HepG2 (cell line): ENCODE data around the gene AKTIP. TPM values are rescaled to one million over a fixed set of nuclear protein-coding genes. Genes with fewer than 3 reads are reported as not detected.

Experiments used
- ATAC-seq: fragments of 200-7000 bp; cut with Tn5 transposase; 3 replicates; pipeline ENCODE4 v1.9.1; 2020; ENCODE audit warnings: mild to moderate bottlenecking, moderate library complexity
- BruUV-seq: library from RNA; stranded (reverse); fragments of 400-500 nt; replicated peaks from 2 replicates; lab custom pipeline; 2021; lab: Mats Ljungman, UMichigan
- CTCF ChIA-PET: fragments of 300-600 bp; formaldehyde crosslinking; extraction: SDS; loops from one replicate; lab custom pipeline; 2021; ENCODE audit warnings: low total read pairs, inconsistent platforms, low intra/inter-chr PET ratio; lab: Yijun Ruan, JAX
- POLR2A ChIA-PET: fragments of 350-600 bp; sonication (Branson Sonifier 250); formaldehyde crosslinking; loops from one replicate; lab custom pipeline; 2020; ENCODE audit warnings: antibody characterized with exemption, inconsistent platforms; lab: Yijun Ruan, JAX
- DNase-seq: peaks from one replicate; pipeline ENCODE4 v3.0.0-alpha.2; 2015; ENCODE audit warnings: low spot score
- FAIRE-seq: peaks from 3 replicates; lab custom pipeline; 2011; peaks lifted over from hg19 to GRCh38; lab: Jason Lieb, UNC
- H2AFZ ChIP-seq: one replicate; pipeline ENCODE4 v1.6.1; 2011; ENCODE audit warnings: low read length, inconsistent platforms
- H3K27ac ChIP-seq: fragments of 300-600 bp; 3 replicates; pipeline ENCODE4 v1.8.0; 2011; ENCODE audit warnings: mixed run types, mild to moderate bottlenecking, mixed read lengths, low read length, inconsistent platforms; ENCODE audit not compliant: insufficient read depth; ENCODE audit errors: extremely low read length
- H3K27me3 ChIP-seq, 2 experiments: fragments of 200-600 bp in 1 of 2; 2 replicates in 1 of 2; 3 replicates in 1 of 2; pipeline versions ENCODE4 v1.6.0 to v1.8.0; 2011; ENCODE audit warnings: low read length in 2 of 2, mild to moderate bottlenecking in 2 of 2, moderate library complexity in 2 of 2, inconsistent platforms in 1 of 2; ENCODE audit not compliant: insufficient read depth in 2 of 2, control insufficient read depth in 1 of 2
- H3K36me3 ChIP-seq, 2 experiments: fragments of 200-600 bp in 1 of 2; replicated peaks in 1 of 2; 2 replicates in 1 of 2; 3 replicates in 1 of 2; pipeline versions ENCODE4 v1.5.1 to v1.8.0; 2011; ENCODE audit warnings: low read length in 2 of 2, inconsistent platforms in 1 of 2; ENCODE audit not compliant: insufficient read depth in 2 of 2, control insufficient read depth in 1 of 2
- H3K4me1 ChIP-seq: 2 replicates; pipeline ENCODE4 v1.5.1; 2012; ENCODE audit warnings: low read length, inconsistent platforms; ENCODE audit not compliant: insufficient read depth
- H3K4me2 ChIP-seq: 2 replicates; pipeline ENCODE4 v1.6.0; 2011; ENCODE audit warnings: low read depth, low read length, inconsistent platforms
- H3K4me3 ChIP-seq, 3 experiments: fragments of 200-600 bp in 1 of 3; sonication (generic), shearing (Covaris generic) in 1 of 3; replicated peaks in 1 of 3; 2 replicates each; pipeline ENCODE4 v1.5.1; 2011 to 2016; ENCODE audit warnings: low read length in 3 of 3, inconsistent platforms in 2 of 3, low read depth in 2 of 3, mild to moderate bottlenecking in 2 of 3, control low read depth in 1 of 3, mixed read lengths in 1 of 3; ENCODE audit not compliant: insufficient read depth in 1 of 3
- H3K79me2 ChIP-seq: one replicate; pipeline ENCODE4 v1.6.1; 2011; ENCODE audit warnings: low read length, inconsistent platforms; ENCODE audit not compliant: insufficient read depth
- H3K9ac ChIP-seq: 2 replicates; pipeline ENCODE4 v1.6.0; 2011; ENCODE audit warnings: mild to moderate bottlenecking, low read depth, low read length, inconsistent platforms; ENCODE audit not compliant: insufficient read depth
- H3K9me3 ChIP-seq: 2 replicates; pipeline ENCODE4 v1.5.1; 2012; ENCODE audit warnings: mild to moderate bottlenecking, low read length
- H4K20me1 ChIP-seq: 2 replicates; pipeline ENCODE4 v1.6.0; 2011; ENCODE audit warnings: inconsistent platforms, mild to moderate bottlenecking, low read length, moderate library complexity; ENCODE audit not compliant: insufficient read depth
- ARNTL ChIP-seq: sonication (generic); formaldehyde crosslinking; IDR thresholded peaks from 2 replicates; pipeline ENCODE4 v1.4.0; 2020; ENCODE audit warnings: mild to moderate bottlenecking, missing genetic modification reagents
- ATRX ChIP-seq: sonication (generic); formaldehyde crosslinking; IDR thresholded peaks from 2 replicates; pipeline ENCODE4 v1.4.0; 2020; ENCODE audit warnings: missing genetic modification reagents, borderline replicate concordance
- GATAD1 ChIP-seq: IDR thresholded peaks from 2 replicates; pipeline ENCODE4 v1.6.1; 2016; ENCODE audit warnings: missing genetic modification reagents, missing compliant biosample characterization
- HOXA9 ChIP-seq: sonication (generic); formaldehyde crosslinking; IDR thresholded peaks from 2 replicates; pipeline ENCODE4 v1.8.1; 2022; ENCODE audit warnings: missing genetic modification reagents, mild to moderate bottlenecking, moderate library complexity, borderline replicate concordance
- ISL2 ChIP-seq: sonication (generic); formaldehyde crosslinking; IDR thresholded peaks from 2 replicates; pipeline ENCODE4 v1.5.0; 2020; ENCODE audit warnings: missing genetic modification reagents
- NCOA1 ChIP-seq: sonication (generic); formaldehyde crosslinking; IDR thresholded peaks from 2 replicates; pipeline ENCODE4 v1.9.0; 2021; ENCODE audit warnings: missing genetic modification reagents
- SALL1 ChIP-seq: sonication (generic); formaldehyde crosslinking; IDR thresholded peaks from 2 replicates; pipeline ENCODE4 v1.8.0; 2022; ENCODE audit warnings: mild to moderate bottlenecking, missing genetic modification reagents
- SIX1 ChIP-seq: sonication (generic); formaldehyde crosslinking; IDR thresholded peaks from 2 replicates; pipeline ENCODE4 v1.4.0; 2020; ENCODE audit warnings: missing genetic modification reagents, borderline replicate concordance
- SNRNP70 ChIP-seq: fragments of 200-400 bp; formaldehyde crosslinking; IDR thresholded peaks from 2 replicates; pipeline ENCODE4 v1.6.1; 2017; ENCODE audit warnings: mild to moderate bottlenecking, low read depth, low read length, moderate library complexity
- SRSF9 ChIP-seq: fragments of 200-400 bp; formaldehyde crosslinking; IDR thresholded peaks from 2 replicates; pipeline ENCODE4 v1.6.1; 2018; ENCODE audit warnings: borderline replicate concordance, mild to moderate bottlenecking, low read depth, low read length; ENCODE audit not compliant: insufficient read depth, poor library complexity, severe bottlenecking
- ZNF274 ChIP-seq: sonication (generic); formaldehyde crosslinking; IDR thresholded peaks from 2 replicates; pipeline ENCODE4 v1.5.1; 2020; ENCODE audit warnings: mild to moderate bottlenecking, missing genetic modification reagents
- ZNF446 ChIP-seq: sonication (generic); formaldehyde crosslinking; IDR thresholded peaks from 2 replicates; pipeline ENCODE4 v1.5.0; 2020; ENCODE audit warnings: mild to moderate bottlenecking, missing genetic modification reagents
- WGBS: methylation state at CpG from one replicate; pipeline ENCODE4 v1.1.6; 2017; ENCODE audit warnings: low lambda C conversion rate; 5-methylcytosine and 5-hydroxymethylcytosine counted together
- in situ Hi-C: cut with HindIII; loops from 2 replicates; pipeline ENCODE4 v1.10.0; 2017; ENCODE audit warnings: low pct_unique_long_range_greater_than_20kb; ENCODE audit not compliant: extremely low pct_ligation_motif_present
- intact Hi-C: fragments of 100-400 bp; cut with micrococcal nuclease; formaldehyde crosslinking; loops from one replicate; pipeline ENCODE4 v1.10.0; 2022; ENCODE audit not compliant: unreplicated experiment
- polyA plus RNA-seq, 8 experiments: library from polyadenylated mRNA; depleted of rRNA in 3 of 8; stranded (reverse) in 7 of 8; unstranded in 1 of 8; fragments of >200 nt; fragmentation: Illumina TruSeq in 4 of 8; extraction: Trizol in 4 of 8; gene quantifications; 2 replicates each; pipeline versions ENCODE4 v1.2.1 to v1.2.3, GENCODE V29; 2011 to 2016; ENCODE audit warnings: low read depth in 4 of 8, missing spikeins in 1 of 8, mixed read lengths in 1 of 8; ENCODE audit not compliant: insufficient read depth in 1 of 8
- total RNA-seq, 5 experiments: library from RNA; depleted of rRNA; stranded (reverse); fragments of >200 nt; fragmentation: Illumina TruSeq; extraction: Trizol; gene quantifications; 2 replicates each; pipeline ENCODE4 v1.2.3, GENCODE V29; 2016; ENCODE audit warnings: low read depth in 1 of 5
- TF ChIP-seq, protein P1 (sequence below): fragments of 450-650 bp; IDR thresholded peaks from 2 replicates; pipeline ENCODE4 v1.6.1; 2017; ENCODE audit warnings: mild to moderate bottlenecking
- TF ChIP-seq, protein P2 (sequence below): conservative IDR thresholded peaks from 2 replicates; pipeline ENCODE4 v1.6.1; 2018; ENCODE audit warnings: missing genetic modification reagents
- TF ChIP-seq, protein P3 (sequence below): sonication (generic); formaldehyde crosslinking; IDR thresholded peaks from 2 replicates; pipeline ENCODE4 v1.5.0; 2020; ENCODE audit warnings: mild to moderate bottlenecking, missing genetic modification reagents, moderate library complexity
- TF ChIP-seq, protein P4 (sequence below): sonication (generic); formaldehyde crosslinking; IDR thresholded peaks from 2 replicates; pipeline ENCODE4 v1.4.0; 2020; ENCODE audit warnings: missing genetic modification reagents, borderline replicate concordance

AKTIP gene
- total and polyA plus RNA-seq, 2 of the 13 experiments (the other 11 are each of a cell fraction or from before 2014, with no cell fraction given): 28.8 to 49.0 TPM

DNA sequence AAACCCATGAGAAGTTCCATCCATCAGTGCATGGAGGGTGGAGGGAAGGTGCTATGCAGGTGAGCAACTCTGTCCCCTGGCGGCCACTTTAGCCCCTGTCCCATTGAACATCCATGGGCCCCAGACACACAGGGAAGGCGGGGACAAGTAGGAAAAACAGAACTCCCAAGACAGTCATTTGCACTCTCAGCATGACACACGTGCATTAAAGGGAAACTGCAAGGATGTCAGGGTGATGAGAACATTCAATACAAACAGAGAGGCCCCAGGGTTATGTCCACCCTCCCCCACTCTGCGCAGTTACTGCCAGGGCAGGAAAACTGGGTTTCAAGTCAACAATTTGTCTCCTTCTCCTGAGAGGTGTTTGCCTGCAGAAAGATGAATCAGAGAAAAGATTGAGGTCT lies 44.0 kb upstream of the AKTIP start:
- Histone ChIP-seq H3K4me1 (peaks cover 26% of the 10 kb centered on the region), H3K4me2 (peak overlapping the region; percentile 45), H3K9me3 (no peaks in the 10 kb centered on the region), H3K79me2 (no peaks in the 10 kb centered on the region), H2AFZ (peak overlapping the region; percentile 7), H4K20me1 (no peaks in the 10 kb centered on the region), H3K9ac (no peak overlapping the region), H3K27ac (no peak overlapping the region), H3K4me3 (no peak overlapping the region), H3K27me3 (peaks cover 0 to 16% of the 10 kb centered on the region in 2 experiments; a peak in 3 of 5 replicates), H3K36me3 (no peaks in the 10 kb centered on the region)
- in situ Hi-C loops: loop anchor here (10.0 kb wide), 1 partner anchor 1708 kb away; no protein-coding TSS in a partner anchor
- FAIRE-seq (peak; percentile 39), DNase-seq (peak; percentile 59), ATAC-seq (peak; percentile 92)
- CTCF ChIA-PET: interaction anchor here (1.5 to 2.7 kb wide), 2 partner anchors 36 to 43 kb away, joined by 3 to 22 read pairs; no protein-coding TSS in a partner anchor
- BruUV-seq: no TSS peak
- intact Hi-C loops: loop anchor here (1.0 to 10.0 kb wide), 4 partner anchors 36 to 738 kb away; partner anchors contain the start of gene IRX3
- WGBS: 14% methylated on average over 4 of the region's 4 CpGs
- POLR2A ChIA-PET: no interaction called here
- TF ChIP-seq SRSF9 (no peak), ARNTL (no peak), ATRX (CRISPR knock-in tag) (no peak), ZNF446 (CRISPR knock-in tag) (no peak), HOXA9 (no peak), SIX1 (CRISPR knock-in tag) (no peak), SALL1 (peak; percentile 48), SNRNP70 (no peak), GATAD1 (CRISPR knock-in tag) (0 out of 2 replicates have a peak, but pooled peaks have one; percentile 42), NCOA1 (CRISPR knock-in tag) (no peak), ZNF274 (CRISPR knock-in tag) (no peak), ISL2 (CRISPR knock-in tag) (no peak)
- TF ChIP-seq, protein P1, sequence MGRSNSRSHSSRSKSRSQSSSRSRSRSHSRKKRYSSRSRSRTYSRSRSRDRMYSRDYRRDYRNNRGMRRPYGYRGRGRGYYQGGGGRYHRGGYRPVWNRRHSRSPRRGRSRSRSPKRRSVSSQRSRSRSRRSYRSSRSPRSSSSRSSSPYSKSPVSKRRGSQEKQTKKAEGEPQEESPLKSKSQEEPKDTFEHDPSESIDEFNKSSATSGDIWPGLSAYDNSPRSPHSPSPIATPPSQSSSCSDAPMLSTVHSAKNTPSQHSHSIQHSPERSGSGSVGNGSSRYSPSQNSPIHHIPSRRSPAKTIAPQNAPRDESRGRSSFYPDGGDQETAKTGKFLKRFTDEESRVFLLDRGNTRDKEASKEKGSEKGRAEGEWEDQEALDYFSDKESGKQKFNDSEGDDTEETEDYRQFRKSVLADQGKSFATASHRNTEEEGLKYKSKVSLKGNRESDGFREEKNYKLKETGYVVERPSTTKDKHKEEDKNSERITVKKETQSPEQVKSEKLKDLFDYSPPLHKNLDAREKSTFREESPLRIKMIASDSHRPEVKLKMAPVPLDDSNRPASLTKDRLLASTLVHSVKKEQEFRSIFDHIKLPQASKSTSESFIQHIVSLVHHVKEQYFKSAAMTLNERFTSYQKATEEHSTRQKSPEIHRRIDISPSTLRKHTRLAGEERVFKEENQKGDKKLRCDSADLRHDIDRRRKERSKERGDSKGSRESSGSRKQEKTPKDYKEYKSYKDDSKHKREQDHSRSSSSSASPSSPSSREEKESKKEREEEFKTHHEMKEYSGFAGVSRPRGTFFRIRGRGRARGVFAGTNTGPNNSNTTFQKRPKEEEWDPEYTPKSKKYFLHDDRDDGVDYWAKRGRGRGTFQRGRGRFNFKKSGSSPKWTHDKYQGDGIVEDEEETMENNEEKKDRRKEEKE: no peak
- TF ChIP-seq, protein P2, sequence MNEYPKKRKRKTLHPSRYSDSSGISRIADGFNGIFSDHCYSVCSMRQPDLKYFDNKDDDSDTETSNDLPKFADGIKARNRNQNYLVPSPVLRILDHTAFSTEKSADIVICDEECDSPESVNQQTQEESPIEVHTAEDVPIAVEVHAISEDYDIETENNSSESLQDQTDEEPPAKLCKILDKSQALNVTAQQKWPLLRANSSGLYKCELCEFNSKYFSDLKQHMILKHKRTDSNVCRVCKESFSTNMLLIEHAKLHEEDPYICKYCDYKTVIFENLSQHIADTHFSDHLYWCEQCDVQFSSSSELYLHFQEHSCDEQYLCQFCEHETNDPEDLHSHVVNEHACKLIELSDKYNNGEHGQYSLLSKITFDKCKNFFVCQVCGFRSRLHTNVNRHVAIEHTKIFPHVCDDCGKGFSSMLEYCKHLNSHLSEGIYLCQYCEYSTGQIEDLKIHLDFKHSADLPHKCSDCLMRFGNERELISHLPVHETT: no peak
- TF ChIP-seq, protein P3, sequence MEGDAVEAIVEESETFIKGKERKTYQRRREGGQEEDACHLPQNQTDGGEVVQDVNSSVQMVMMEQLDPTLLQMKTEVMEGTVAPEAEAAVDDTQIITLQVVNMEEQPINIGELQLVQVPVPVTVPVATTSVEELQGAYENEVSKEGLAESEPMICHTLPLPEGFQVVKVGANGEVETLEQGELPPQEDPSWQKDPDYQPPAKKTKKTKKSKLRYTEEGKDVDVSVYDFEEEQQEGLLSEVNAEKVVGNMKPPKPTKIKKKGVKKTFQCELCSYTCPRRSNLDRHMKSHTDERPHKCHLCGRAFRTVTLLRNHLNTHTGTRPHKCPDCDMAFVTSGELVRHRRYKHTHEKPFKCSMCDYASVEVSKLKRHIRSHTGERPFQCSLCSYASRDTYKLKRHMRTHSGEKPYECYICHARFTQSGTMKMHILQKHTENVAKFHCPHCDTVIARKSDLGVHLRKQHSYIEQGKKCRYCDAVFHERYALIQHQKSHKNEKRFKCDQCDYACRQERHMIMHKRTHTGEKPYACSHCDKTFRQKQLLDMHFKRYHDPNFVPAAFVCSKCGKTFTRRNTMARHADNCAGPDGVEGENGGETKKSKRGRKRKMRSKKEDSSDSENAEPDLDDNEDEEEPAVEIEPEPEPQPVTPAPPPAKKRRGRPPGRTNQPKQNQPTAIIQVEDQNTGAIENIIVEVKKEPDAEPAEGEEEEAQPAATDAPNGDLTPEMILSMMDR (CRISPR knock-in tag): peak; percentile 90
- TF ChIP-seq, protein P4, sequence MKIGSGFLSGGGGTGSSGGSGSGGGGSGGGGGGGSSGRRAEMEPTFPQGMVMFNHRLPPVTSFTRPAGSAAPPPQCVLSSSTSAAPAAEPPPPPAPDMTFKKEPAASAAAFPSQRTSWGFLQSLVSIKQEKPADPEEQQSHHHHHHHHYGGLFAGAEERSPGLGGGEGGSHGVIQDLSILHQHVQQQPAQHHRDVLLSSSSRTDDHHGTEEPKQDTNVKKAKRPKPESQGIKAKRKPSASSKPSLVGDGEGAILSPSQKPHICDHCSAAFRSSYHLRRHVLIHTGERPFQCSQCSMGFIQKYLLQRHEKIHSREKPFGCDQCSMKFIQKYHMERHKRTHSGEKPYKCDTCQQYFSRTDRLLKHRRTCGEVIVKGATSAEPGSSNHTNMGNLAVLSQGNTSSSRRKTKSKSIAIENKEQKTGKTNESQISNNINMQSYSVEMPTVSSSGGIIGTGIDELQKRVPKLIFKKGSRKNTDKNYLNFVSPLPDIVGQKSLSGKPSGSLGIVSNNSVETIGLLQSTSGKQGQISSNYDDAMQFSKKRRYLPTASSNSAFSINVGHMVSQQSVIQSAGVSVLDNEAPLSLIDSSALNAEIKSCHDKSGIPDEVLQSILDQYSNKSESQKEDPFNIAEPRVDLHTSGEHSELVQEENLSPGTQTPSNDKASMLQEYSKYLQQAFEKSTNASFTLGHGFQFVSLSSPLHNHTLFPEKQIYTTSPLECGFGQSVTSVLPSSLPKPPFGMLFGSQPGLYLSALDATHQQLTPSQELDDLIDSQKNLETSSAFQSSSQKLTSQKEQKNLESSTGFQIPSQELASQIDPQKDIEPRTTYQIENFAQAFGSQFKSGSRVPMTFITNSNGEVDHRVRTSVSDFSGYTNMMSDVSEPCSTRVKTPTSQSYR (CRISPR knock-in tag): 0 out of 2 replicates have a peak, but pooled peaks have one; percentile 31
